Panc1 (cell line): ENCODE results near the gene STEAP3. TPM values are rescaled to one million over a fixed set of nuclear protein-coding genes. Genes with fewer than 3 reads are reported as not detected.

Source experiments
- ATAC-seq: fragments of 200-7000 bp; cut with Tn5 transposase; 2 replicates; pipeline ENCODE4 v1.9.1; 2020; ENCODE audit warnings: mild to moderate bottlenecking, moderate library complexity
- Bru-seq: library from RNA; stranded (reverse); fragments of 400-500 nt; gene quantifications from one replicate; lab custom pipeline; 2021; lab: Mats Ljungman, UMichigan
- BruChase-seq, 2 experiments: library from RNA; stranded (reverse); fragments of 400-500 nt; gene quantifications; one replicate each; lab custom pipeline; 2021; lab: Mats Ljungman, UMichigan
- BruUV-seq: library from RNA; stranded (reverse); fragments of 400-500 nt; replicated peaks from 2 replicates; lab custom pipeline; 2021; lab: Mats Ljungman, UMichigan
- CTCF ChIA-PET: fragments of 300-600 bp; sonication (Branson Sonifier 250); formaldehyde crosslinking; loops from one replicate; lab custom pipeline; 2022; ENCODE audit warnings: antibody characterized with exemption; lab: Charles Lee
- POLR2A ChIA-PET: fragments of 300-600 bp; sonication (Branson Sonifier 250); formaldehyde crosslinking; loops from one replicate; lab custom pipeline; 2022; ENCODE audit warnings: antibody characterized with exemption; lab: Charles Lee
- DNase-seq: peaks from one replicate; pipeline ENCODE4 v3.0.0-alpha.2; 2010; ENCODE audit warnings: low read depth, low spot score
- H3K27ac ChIP-seq: 2 replicates; pipeline ENCODE4 v1.5.1; 2011; ENCODE audit warnings: mild to moderate bottlenecking, low read length, inconsistent platforms
- H3K27me3 ChIP-seq: fragments of 200-500 bp; sonication (Bioruptor generic); 2 replicates; pipeline ENCODE4 v1.6.0; 2014; ENCODE audit warnings: low read length, inconsistent platforms; ENCODE audit not compliant: control insufficient read depth, insufficient read depth
- H3K36me3 ChIP-seq: fragments of 200-500 bp; sonication (Bioruptor generic); 2 replicates; pipeline ENCODE4 v1.5.1; 2014; ENCODE audit warnings: inconsistent platforms, mild to moderate bottlenecking, low read length, moderate library complexity; ENCODE audit not compliant: control insufficient read depth, insufficient read depth
- H3K4me1 ChIP-seq: 2 replicates; pipeline ENCODE4 v1.5.1; 2011; ENCODE audit warnings: inconsistent platforms, mild to moderate bottlenecking, low read length, moderate library complexity; ENCODE audit not compliant: control insufficient read depth, insufficient read depth
- H3K4me3 ChIP-seq, 2 experiments: 2 replicates each; pipeline ENCODE4 v1.5.1; 2011 to 2012; ENCODE audit warnings: low read depth in 2 of 2, low read length in 2 of 2, mild to moderate bottlenecking in 2 of 2, inconsistent platforms in 1 of 2, moderate library complexity in 1 of 2
- H3K9me3 ChIP-seq: fragments of 200-500 bp; sonication (Bioruptor generic); 2 replicates; pipeline ENCODE4 v1.5.1; 2014; ENCODE audit warnings: low read depth, mild to moderate bottlenecking, inconsistent platforms, low read length, moderate library complexity; ENCODE audit not compliant: control insufficient read depth, insufficient read depth
- POLR2AphosphoS5 ChIP-seq: IDR thresholded peaks from 2 replicates; pipeline ENCODE4 v1.6.1; 2012; ENCODE audit warnings: mild to moderate bottlenecking, low read depth, low read length, moderate library complexity
- SIN3A ChIP-seq: IDR thresholded peaks from 2 replicates; pipeline ENCODE4 v1.6.1; 2012; ENCODE audit warnings: low read depth, mild to moderate bottlenecking, low read length, moderate library complexity, borderline replicate concordance; ENCODE audit not compliant: insufficient read depth
- TCF7L2 ChIP-seq: IDR thresholded peaks from 2 replicates; pipeline ENCODE4 v1.6.1; 2011; ENCODE audit warnings: mild to moderate bottlenecking, low read depth, low read length, inconsistent platforms
- in situ Hi-C: cut with HindIII; loops from 2 replicates; pipeline ENCODE4 v1.10.0; 2016; ENCODE audit warnings: low sequenced_read_pairs, low pct_unique_long_range_greater_than_20kb
- intact Hi-C: fragments of 100-400 bp; cut with micrococcal nuclease; formaldehyde crosslinking; loops from one replicate; pipeline ENCODE4 v1.10.0; 2022; ENCODE audit not compliant: unreplicated experiment
- long read RNA-seq: library from polyadenylated mRNA; unstranded; transcript quantifications from one replicate; pipeline ENCODE4 v2.0.0, GENCODE V29; 2021; ENCODE audit not compliant: unreplicated experiment
- polyA plus RNA-seq: library from polyadenylated mRNA; unstranded; fragments of >200 nt; gene quantifications from one replicate; pipeline ENCODE4 v1.2.1, GENCODE V29; 2012; ENCODE audit warnings: missing spikeins; ENCODE audit not compliant: insufficient read length
- total RNA-seq: library from RNA; stranded (reverse); gene quantifications from one replicate; pipeline ENCODE4 v1.2.1, GENCODE V29; 2021; ENCODE audit not compliant: unreplicated experiment
- TF ChIP-seq, protein P1 (sequence below): fragments of 450-650 bp; IDR thresholded peaks from 2 replicates; pipeline ENCODE4 v1.5.1; 2017; ENCODE audit warnings: mild to moderate bottlenecking
- TF ChIP-seq, protein P2 (sequence below), 2 experiments: IDR thresholded peaks; 2 replicates each; pipeline ENCODE4 v1.6.1; 2011 to 2012; ENCODE audit warnings: low read depth in 2 of 2, control low read depth in 1 of 2, low read length in 1 of 2, mild to moderate bottlenecking in 1 of 2, moderate library complexity in 1 of 2; ENCODE audit not compliant: insufficient read depth in 1 of 2

STEAP3 gene, protein sequence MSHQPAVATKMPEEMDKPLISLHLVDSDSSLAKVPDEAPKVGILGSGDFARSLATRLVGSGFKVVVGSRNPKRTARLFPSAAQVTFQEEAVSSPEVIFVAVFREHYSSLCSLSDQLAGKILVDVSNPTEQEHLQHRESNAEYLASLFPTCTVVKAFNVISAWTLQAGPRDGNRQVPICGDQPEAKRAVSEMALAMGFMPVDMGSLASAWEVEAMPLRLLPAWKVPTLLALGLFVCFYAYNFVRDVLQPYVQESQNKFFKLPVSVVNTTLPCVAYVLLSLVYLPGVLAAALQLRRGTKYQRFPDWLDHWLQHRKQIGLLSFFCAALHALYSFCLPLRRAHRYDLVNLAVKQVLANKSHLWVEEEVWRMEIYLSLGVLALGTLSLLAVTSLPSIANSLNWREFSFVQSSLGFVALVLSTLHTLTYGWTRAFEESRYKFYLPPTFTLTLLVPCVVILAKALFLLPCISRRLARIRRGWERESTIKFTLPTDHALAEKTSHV
- total RNA-seq (44.8 TPM), Bru-seq, nascent RNA (percentile 71 among the genes with signal in this experiment), BruChase-seq, experiment 1, labeled RNA remaining after a 2-hour chase (percentile 75 among the genes with signal in this experiment), BruChase-seq, experiment 2, labeled RNA remaining after a 6-hour chase (percentile 77 among the genes with signal in this experiment)
- 57.3 TPM for polyA plus RNA-seq
- long read RNA-seq, transcript STEAP3-202 (5 exons, 1,871 nt): major isoform, 20 of 52 reads
- long read RNA-seq, partial matches to known transcripts: 13 of 52 reads
- long read RNA-seq, other reads (novel, unspliced or antisense): 17 of 52 reads

- DNase-seq (no peak), ATAC-seq (peak; percentile 95)
- ChIA-PET CTCF (no interaction called here), POLR2A (no interaction called here)
- H3K27me3 ChIP-seq: no peaks in the 10 kb centered on the region
- peak within 1 kb of the TSS; percentile 80 for H3K27ac ChIP-seq
- TF ChIP-seq SIN3A (no peak), POLR2AphosphoS5 (peak; percentile 59; the same call in 1 of the 2 replicates), TCF7L2 (no peak)
- TF ChIP-seq, protein P1, sequence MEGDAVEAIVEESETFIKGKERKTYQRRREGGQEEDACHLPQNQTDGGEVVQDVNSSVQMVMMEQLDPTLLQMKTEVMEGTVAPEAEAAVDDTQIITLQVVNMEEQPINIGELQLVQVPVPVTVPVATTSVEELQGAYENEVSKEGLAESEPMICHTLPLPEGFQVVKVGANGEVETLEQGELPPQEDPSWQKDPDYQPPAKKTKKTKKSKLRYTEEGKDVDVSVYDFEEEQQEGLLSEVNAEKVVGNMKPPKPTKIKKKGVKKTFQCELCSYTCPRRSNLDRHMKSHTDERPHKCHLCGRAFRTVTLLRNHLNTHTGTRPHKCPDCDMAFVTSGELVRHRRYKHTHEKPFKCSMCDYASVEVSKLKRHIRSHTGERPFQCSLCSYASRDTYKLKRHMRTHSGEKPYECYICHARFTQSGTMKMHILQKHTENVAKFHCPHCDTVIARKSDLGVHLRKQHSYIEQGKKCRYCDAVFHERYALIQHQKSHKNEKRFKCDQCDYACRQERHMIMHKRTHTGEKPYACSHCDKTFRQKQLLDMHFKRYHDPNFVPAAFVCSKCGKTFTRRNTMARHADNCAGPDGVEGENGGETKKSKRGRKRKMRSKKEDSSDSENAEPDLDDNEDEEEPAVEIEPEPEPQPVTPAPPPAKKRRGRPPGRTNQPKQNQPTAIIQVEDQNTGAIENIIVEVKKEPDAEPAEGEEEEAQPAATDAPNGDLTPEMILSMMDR: no peak
- TF ChIP-seq, protein P2, sequence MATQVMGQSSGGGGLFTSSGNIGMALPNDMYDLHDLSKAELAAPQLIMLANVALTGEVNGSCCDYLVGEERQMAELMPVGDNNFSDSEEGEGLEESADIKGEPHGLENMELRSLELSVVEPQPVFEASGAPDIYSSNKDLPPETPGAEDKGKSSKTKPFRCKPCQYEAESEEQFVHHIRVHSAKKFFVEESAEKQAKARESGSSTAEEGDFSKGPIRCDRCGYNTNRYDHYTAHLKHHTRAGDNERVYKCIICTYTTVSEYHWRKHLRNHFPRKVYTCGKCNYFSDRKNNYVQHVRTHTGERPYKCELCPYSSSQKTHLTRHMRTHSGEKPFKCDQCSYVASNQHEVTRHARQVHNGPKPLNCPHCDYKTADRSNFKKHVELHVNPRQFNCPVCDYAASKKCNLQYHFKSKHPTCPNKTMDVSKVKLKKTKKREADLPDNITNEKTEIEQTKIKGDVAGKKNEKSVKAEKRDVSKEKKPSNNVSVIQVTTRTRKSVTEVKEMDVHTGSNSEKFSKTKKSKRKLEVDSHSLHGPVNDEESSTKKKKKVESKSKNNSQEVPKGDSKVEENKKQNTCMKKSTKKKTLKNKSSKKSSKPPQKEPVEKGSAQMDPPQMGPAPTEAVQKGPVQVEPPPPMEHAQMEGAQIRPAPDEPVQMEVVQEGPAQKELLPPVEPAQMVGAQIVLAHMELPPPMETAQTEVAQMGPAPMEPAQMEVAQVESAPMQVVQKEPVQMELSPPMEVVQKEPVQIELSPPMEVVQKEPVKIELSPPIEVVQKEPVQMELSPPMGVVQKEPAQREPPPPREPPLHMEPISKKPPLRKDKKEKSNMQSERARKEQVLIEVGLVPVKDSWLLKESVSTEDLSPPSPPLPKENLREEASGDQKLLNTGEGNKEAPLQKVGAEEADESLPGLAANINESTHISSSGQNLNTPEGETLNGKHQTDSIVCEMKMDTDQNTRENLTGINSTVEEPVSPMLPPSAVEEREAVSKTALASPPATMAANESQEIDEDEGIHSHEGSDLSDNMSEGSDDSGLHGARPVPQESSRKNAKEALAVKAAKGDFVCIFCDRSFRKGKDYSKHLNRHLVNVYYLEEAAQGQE (IDR thresholded peaks at IDR 0.05; ENCODE audit: insufficient read depth in 1 of 2, low read depth in 2 of 2, low read length in 1 of 2): no peak
- BruUV-seq: no TSS peak
- H3K4me1 ChIP-seq: peaks cover 31% of the 10 kb centered on the region
- in situ Hi-C loops: no loop called here
- intact Hi-C loops: no loop called here
- no peaks in the 10 kb centered on the region; the same call in 1 of the 2 replicates for H3K36me3 ChIP-seq
- H3K4me3 ChIP-seq: peak within 1 kb of the TSS; percentile 78
- H3K9me3 ChIP-seq: no peaks in the 10 kb centered on the region
These were observed at the start of gene STEAP3 for GRCh38 chr2:119223521-119224390. Gene STEAP3, plus strand, starts transcription at chr2:119223834. Its CDS starts 7,179 bp downstream, at chr2:119231013.
